Measurements from ENCODE around the gene LYVE1. TPM values are rescaled to one million over a fixed set of nuclear protein-coding genes. Genes with fewer than 3 reads are reported as not detected.

The LYVE1 gene
- total and polyA plus RNA-seq, 2 donors (not counting 1 experiment from before 2014, with no cell fraction given) = not detected

DNA sequence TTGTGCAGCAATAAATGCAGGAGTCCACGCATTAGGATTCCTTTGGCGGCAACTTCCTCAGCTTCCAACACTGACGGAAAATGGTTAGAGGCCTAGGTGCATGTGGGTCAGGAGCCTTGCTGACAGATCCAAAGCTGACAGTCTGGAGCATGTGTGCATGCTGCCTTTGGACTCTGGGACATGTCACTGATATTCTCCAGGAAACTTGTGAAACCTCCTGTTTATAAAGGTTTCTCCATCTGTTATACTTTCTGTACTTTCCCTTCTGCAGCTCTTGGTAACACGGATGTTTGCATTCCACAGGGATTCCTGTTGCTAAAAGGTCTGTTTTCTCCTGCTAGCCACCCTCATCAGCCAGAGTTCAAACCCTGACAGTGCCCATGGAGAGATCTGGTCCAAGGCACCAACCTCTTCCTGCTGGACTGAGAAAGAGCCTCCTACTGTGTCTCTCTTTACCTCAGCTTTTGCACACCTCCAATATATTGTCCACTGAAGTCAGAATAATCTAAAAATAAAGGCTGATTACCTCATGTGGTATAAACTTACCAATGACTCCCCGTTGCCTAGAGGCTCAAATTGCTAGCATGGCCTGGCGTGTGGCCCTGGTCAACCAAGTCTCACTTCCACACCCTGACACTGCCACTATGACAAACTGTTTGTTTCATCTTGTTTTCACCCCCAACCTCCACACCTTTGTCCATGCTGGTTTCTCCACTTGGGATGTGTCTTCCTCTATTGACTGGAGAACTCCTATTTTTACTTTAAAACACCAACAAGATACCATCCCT, 31.1 kb upstream of the LYVE1 start:
- Mint-ChIP-seq H3K27ac (no peak overlapping the region), H3K4me3 (no peak overlapping the region), H3K27me3 (no peaks in the 10 kb centered on the region), H3K9me3 (ENCODE audit: insufficient read depth) (no peaks in the 10 kb centered on the region), H3K4me1 (peaks cover 67% of the 10 kb centered on the region)
- H2AFZ ChIP-seq (ENCODE audit: insufficient read depth, low read depth, low read length, poor library complexity, severe bottlenecking) = no peak overlapping the region
- ATAC-seq (ENCODE audit: low read depth) (no peak), DNase-seq (no peak)
- no peak overlapping the region for H3K9ac ChIP-seq (ENCODE audit: low read length)
- H3K4me1 ChIP-seq (ENCODE audit: control insufficient read depth in 2 of 2, insufficient read depth in 2 of 2, low read length in 2 of 2) = peaks cover 50 to 57% of the 10 kb centered on the region in 2 donors
- no peak overlapping the region for H3K27ac ChIP-seq (ENCODE audit: low read length in 2 of 2)
- H3K79me2 ChIP-seq (ENCODE audit: control insufficient read depth, insufficient read depth, low read length) = no peaks in the 10 kb centered on the region
- intact Hi-C loops (cut with micrococcal nuclease) = no loop called here
- no peak overlapping the region for H3K4me3 ChIP-seq (ENCODE audit: control extremely low read depth in 1 of 5, extremely low read depth in 1 of 5, insufficient read depth in 1 of 5, low read depth in 2 of 5, low read length in 4 of 5)
- ChIA-PET POLR2A (no interaction called here), CTCF (interaction anchor here (0.8 kb wide), 1 partner anchor 13 kb away, joined by 3 read pairs; no protein-coding TSS in a partner anchor)
- peaks cover 0 to 4% (median 1%) of the 10 kb centered on the region in 3 donors for H3K9me3 ChIP-seq (ENCODE audit: control extremely low read depth in 1 of 3, control insufficient read depth in 2 of 3, insufficient read depth in 1 of 3, low read length in 2 of 3)
- no peaks in the 10 kb centered on the region for H4K20me1 ChIP-seq (ENCODE audit: control insufficient read depth, insufficient read depth, low read length, poor library complexity, severe bottlenecking)
- TF ChIP-seq EZH2 (IDR thresholded peaks at IDR 0.05; ENCODE audit: borderline replicate concordance, insufficient read depth, low read depth, low read length, poor library complexity, severe bottlenecking) = no peak
- TF ChIP-seq, protein P1, sequence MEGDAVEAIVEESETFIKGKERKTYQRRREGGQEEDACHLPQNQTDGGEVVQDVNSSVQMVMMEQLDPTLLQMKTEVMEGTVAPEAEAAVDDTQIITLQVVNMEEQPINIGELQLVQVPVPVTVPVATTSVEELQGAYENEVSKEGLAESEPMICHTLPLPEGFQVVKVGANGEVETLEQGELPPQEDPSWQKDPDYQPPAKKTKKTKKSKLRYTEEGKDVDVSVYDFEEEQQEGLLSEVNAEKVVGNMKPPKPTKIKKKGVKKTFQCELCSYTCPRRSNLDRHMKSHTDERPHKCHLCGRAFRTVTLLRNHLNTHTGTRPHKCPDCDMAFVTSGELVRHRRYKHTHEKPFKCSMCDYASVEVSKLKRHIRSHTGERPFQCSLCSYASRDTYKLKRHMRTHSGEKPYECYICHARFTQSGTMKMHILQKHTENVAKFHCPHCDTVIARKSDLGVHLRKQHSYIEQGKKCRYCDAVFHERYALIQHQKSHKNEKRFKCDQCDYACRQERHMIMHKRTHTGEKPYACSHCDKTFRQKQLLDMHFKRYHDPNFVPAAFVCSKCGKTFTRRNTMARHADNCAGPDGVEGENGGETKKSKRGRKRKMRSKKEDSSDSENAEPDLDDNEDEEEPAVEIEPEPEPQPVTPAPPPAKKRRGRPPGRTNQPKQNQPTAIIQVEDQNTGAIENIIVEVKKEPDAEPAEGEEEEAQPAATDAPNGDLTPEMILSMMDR (IDR thresholded peaks at IDR 0.05) = no peak
- 92% methylated on average over 6 of the region's 6 CpGs for WGBS (ENCODE audit: insufficient coverage)
- H3K36me3 ChIP-seq (replicated peaks in 1 of 2; ENCODE audit: control extremely low read depth in 1 of 2, control insufficient read depth in 1 of 2, extremely low read depth in 1 of 2, insufficient read depth in 2 of 2, low read length in 1 of 2) = peaks cover 0 to 7% of the 10 kb centered on the region in 2 experiments
- no peak overlapping the region for H3K4me2 ChIP-seq (replicated peaks; ENCODE audit: low read depth, low read length, poor library complexity, severe bottlenecking)
- H3K27me3 ChIP-seq (replicated peaks in 1 of 4; ENCODE audit: control extremely low read depth in 1 of 4, control insufficient read depth in 3 of 4, insufficient read depth in 4 of 4, low read length in 3 of 4) = no peaks in the 10 kb centered on the region

DNA sequence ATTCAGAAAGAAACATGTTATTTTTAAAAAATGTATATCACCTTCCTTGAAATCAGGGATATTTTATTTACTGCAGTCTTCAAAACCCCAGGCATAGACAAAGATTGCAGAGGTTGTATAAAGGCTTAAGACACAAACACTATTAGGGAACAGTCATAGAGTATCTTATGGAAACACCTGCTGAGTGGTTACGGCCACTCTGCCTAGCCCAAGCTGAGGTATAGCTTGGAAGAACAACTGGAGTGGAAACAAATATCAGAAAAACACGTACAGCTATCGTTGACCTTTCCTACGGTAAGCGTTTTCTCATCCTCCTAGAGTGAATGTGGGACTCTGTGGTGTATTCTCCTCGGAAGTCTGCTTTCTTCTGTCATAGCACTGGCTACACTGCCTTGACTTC, 30.4 kb upstream of the LYVE1 start:
- POLR2A ChIA-PET = no interaction called here
- Histone ChIP-seq H3K4me3 (ENCODE audit: control extremely low read depth in 1 of 5, extremely low read depth in 1 of 5, insufficient read depth in 1 of 5, low read depth in 2 of 5, low read length in 4 of 5) (no peak overlapping the region), H3K4me1 (ENCODE audit: control insufficient read depth in 2 of 2, insufficient read depth in 2 of 2, low read length in 2 of 2) (peaks cover 42 to 50% of the 10 kb centered on the region in 2 donors), H4K20me1 (ENCODE audit: control insufficient read depth, insufficient read depth, low read length, poor library complexity, severe bottlenecking) (no peaks in the 10 kb centered on the region), H3K9ac (ENCODE audit: low read length) (no peak overlapping the region), H3K27me3 (replicated peaks in 1 of 4; ENCODE audit: control extremely low read depth in 1 of 4, control insufficient read depth in 3 of 4, insufficient read depth in 4 of 4, low read length in 3 of 4) (no peaks in the 10 kb centered on the region), H2AFZ (ENCODE audit: insufficient read depth, low read depth, low read length, poor library complexity, severe bottlenecking) (no peak overlapping the region), H3K4me2 (replicated peaks; ENCODE audit: low read depth, low read length, poor library complexity, severe bottlenecking) (no peak overlapping the region), H3K36me3 (replicated peaks in 1 of 2; ENCODE audit: control extremely low read depth in 1 of 2, control insufficient read depth in 1 of 2, extremely low read depth in 1 of 2, insufficient read depth in 2 of 2, low read length in 1 of 2) (peaks cover 0 to 7% of the 10 kb centered on the region in 2 experiments), H3K79me2 (ENCODE audit: control insufficient read depth, insufficient read depth, low read length) (no peaks in the 10 kb centered on the region), H3K9me3 (ENCODE audit: control extremely low read depth in 1 of 3, control insufficient read depth in 2 of 3, insufficient read depth in 1 of 3, low read length in 2 of 3) (peaks cover 0 to 4% (median 1%) of the 10 kb centered on the region in 3 donors), H3K27ac (ENCODE audit: low read length in 2 of 2) (no peak overlapping the region)
- H3K4me3 Mint-ChIP-seq = no peak overlapping the region
- TF ChIP-seq, protein P1 (IDR thresholded peaks at IDR 0.05) = no peak
- no peaks in the 10 kb centered on the region for H3K9me3 Mint-ChIP-seq (ENCODE audit: insufficient read depth)
- ATAC-seq (ENCODE audit: low read depth) = no peak
- no peak overlapping the region for H3K27ac Mint-ChIP-seq
- WGBS (ENCODE audit: insufficient coverage) = 100% methylated on average over 1 of the region's 6 CpGs
- intact Hi-C loops (cut with micrococcal nuclease) = no loop called here
- CTCF ChIA-PET = interaction anchor here (0.8 to 2.8 kb wide), 3 partner anchors 11 to 29 kb away, joined by 3 to 8 read pairs (median 3); no protein-coding TSS in a partner anchor
- H3K4me1 Mint-ChIP-seq = peaks cover 65% of the 10 kb centered on the region
- H3K27me3 Mint-ChIP-seq = no peaks in the 10 kb centered on the region
- DNase-seq = no peak

Data from B cell (primary cell).